ENCODE data around the gene NRF1.

The NRF1 gene

GRCh38 chr7:129769866-129770808 lies 158.6 kb downstream of the NRF1 start:
- H3K4me3 ChIP-seq (ENCODE audit: control insufficient read depth, low read depth, low read length) = no peak overlapping the region
- DNase-seq (ENCODE audit: low read depth) = no peak
- no peak for TF ChIP-seq CTCF (conservative IDR thresholded peaks at IDR 0.05; ENCODE audit: control insufficient read depth, insufficient read depth, low read depth, low read length)

- no peak overlapping the region for H3K4me3 ChIP-seq (ENCODE audit: control insufficient read depth, low read depth, low read length)
- DNase-seq (ENCODE audit: low read depth) = no peak
- TF ChIP-seq CTCF (conservative IDR thresholded peaks at IDR 0.05; ENCODE audit: control insufficient read depth, insufficient read depth, low read depth, low read length) = no peak
Observed at GRCh38 chr7:129771201-129771927, 159.8 kb downstream of the NRF1 start.

- no peak for DNase-seq (ENCODE audit: low read depth)
- no peak overlapping the region for H3K4me3 ChIP-seq (ENCODE audit: control insufficient read depth, low read depth, low read length)
- TF ChIP-seq CTCF (conservative IDR thresholded peaks at IDR 0.05; ENCODE audit: control insufficient read depth, insufficient read depth, low read depth, low read length) = no peak
Observed at GRCh38 chr7:129771928-129772479, 160.5 kb downstream of the NRF1 start.

- H3K4me3 ChIP-seq (ENCODE audit: control insufficient read depth, low read depth, low read length) = no peak overlapping the region
- no peak for TF ChIP-seq CTCF (conservative IDR thresholded peaks at IDR 0.05; ENCODE audit: control insufficient read depth, insufficient read depth, low read depth, low read length)
- DNase-seq (ENCODE audit: low read depth) = no peak
Observed at GRCh38 chr7:129772646-129773280, 161.2 kb downstream of the NRF1 start.

GRCh38 chr7:129773328-129773731 lies 161.8 kb downstream of the NRF1 start:
- no peak for DNase-seq (ENCODE audit: low read depth)
- no peak overlapping the region for H3K4me3 ChIP-seq (ENCODE audit: control insufficient read depth, low read depth, low read length)
- no peak for TF ChIP-seq CTCF (conservative IDR thresholded peaks at IDR 0.05; ENCODE audit: control insufficient read depth, insufficient read depth, low read depth, low read length)

GRCh38 chr7:129773871-129774270 lies 162.4 kb downstream of the NRF1 start:
- TF ChIP-seq CTCF (conservative IDR thresholded peaks at IDR 0.05; ENCODE audit: control insufficient read depth, insufficient read depth, low read depth, low read length) = no peak
- DNase-seq (ENCODE audit: low read depth) = no peak
- no peak overlapping the region for H3K4me3 ChIP-seq (ENCODE audit: control insufficient read depth, low read depth, low read length)
